GM23338 (cell line): Measurements from ENCODE around the gene GNB1L. TPM values are rescaled to one million over a fixed set of nuclear protein-coding genes. Genes with fewer than 3 reads are reported as not detected.

Experiments used
- ATAC-seq: fragments of 200-7000 bp; cut with Tn5 transposase; 3 replicates; pipeline ENCODE4 v1.9.1; 2020
- DNase-seq: peaks from one replicate; pipeline ENCODE4 v3.0.0-alpha.2; 2015; ENCODE audit warnings: low spot score
- H2AFZ ChIP-seq: fragments of 200-600 bp; sonication (generic); 2 replicates; pipeline ENCODE4 v1.8.0; 2016; ENCODE audit warnings: antibody characterized with exemption, mild to moderate bottlenecking, moderate library complexity
- H3F3A ChIP-seq: fragments of 200-600 bp; sonication (generic); replicated peaks from 2 replicates; pipeline ENCODE4 v1.8.0; 2017; ENCODE audit warnings: antibody characterized with exemption, mixed run types, low read depth
- H3K27ac ChIP-seq: fragments of 200-600 bp; sonication (generic); 2 replicates; pipeline ENCODE4 v1.6.1; 2016; ENCODE audit warnings: low read depth
- H3K27me3 ChIP-seq: fragments of 200-600 bp; sonication (generic); 2 replicates; pipeline ENCODE4 v1.8.0; 2016; ENCODE audit warnings: mild to moderate bottlenecking, mixed run types, moderate library complexity; ENCODE audit not compliant: insufficient read depth
- H3K36me3 ChIP-seq: fragments of 200-600 bp; sonication (generic); 2 replicates; pipeline ENCODE4 v1.8.0; 2016; ENCODE audit warnings: mild to moderate bottlenecking; ENCODE audit not compliant: insufficient read depth
- H3K4me1 ChIP-seq: fragments of 200-600 bp; sonication (generic); 2 replicates; pipeline ENCODE4 v1.8.0; 2016; ENCODE audit warnings: mild to moderate bottlenecking, moderate library complexity; ENCODE audit not compliant: insufficient read depth
- H3K4me2 ChIP-seq: fragments of 200-600 bp; sonication (generic); 2 replicates; pipeline ENCODE4 v1.7.1; 2017; ENCODE audit warnings: mixed run types
- H3K4me3 ChIP-seq: fragments of 200-600 bp; sonication (generic); 2 replicates; pipeline ENCODE4 v1.6.1; 2016; ENCODE audit warnings: mixed run types
- H3K79me2 ChIP-seq: fragments of 200-600 bp; sonication (generic); replicated peaks from 2 replicates; pipeline ENCODE4 v1.8.0; 2017; ENCODE audit warnings: mild to moderate bottlenecking; ENCODE audit not compliant: insufficient read depth
- H3K9me2 ChIP-seq: fragments of 200-600 bp; sonication (generic); 2 replicates; pipeline ENCODE4 v1.8.0; 2017; ENCODE audit not compliant: insufficient read depth
- H4K20me1 ChIP-seq: fragments of 200-600 bp; sonication (generic); replicated peaks from 2 replicates; pipeline ENCODE4 v1.8.0; 2017; ENCODE audit warnings: mild to moderate bottlenecking; ENCODE audit not compliant: insufficient read depth
- H3K27ac Mint-ChIP-seq: 2 replicates; pipeline ENCODE4 v1.8.0; 2020; ENCODE audit warnings: inconsistent platforms, mild to moderate bottlenecking, moderate library complexity, mixed read lengths
- H3K27me3 Mint-ChIP-seq: 3 replicates; pipeline ENCODE4 v1.8.0; 2022; ENCODE audit warnings: low read depth, mild to moderate bottlenecking, moderate library complexity, mixed read lengths, inconsistent platforms; ENCODE audit not compliant: insufficient read depth, poor library complexity
- H3K36me3 Mint-ChIP-seq: 3 replicates; pipeline ENCODE4 v1.8.0; 2021; ENCODE audit warnings: low read depth, mild to moderate bottlenecking, inconsistent platforms, moderate library complexity, mixed read lengths
- H3K4me1 Mint-ChIP-seq: 3 replicates; pipeline ENCODE4 v1.8.0; 2020; ENCODE audit warnings: mild to moderate bottlenecking, inconsistent platforms, mixed read lengths
- H3K4me3 Mint-ChIP-seq: 3 replicates; pipeline ENCODE4 v1.8.0; 2021; ENCODE audit warnings: moderate library complexity, mild to moderate bottlenecking, inconsistent platforms, mixed read lengths
- H3K9me3 Mint-ChIP-seq: 3 replicates; pipeline ENCODE4 v1.8.0; 2020; ENCODE audit warnings: moderate library complexity, mild to moderate bottlenecking, inconsistent platforms, mixed read lengths
- CREB1 ChIP-seq: fragments of 250-450 bp; sonication (Bioruptor Pico); IDR thresholded peaks from 2 replicates; pipeline ENCODE4 v1.5.0; 2020; ENCODE audit warnings: low read depth, mild to moderate bottlenecking, moderate library complexity
- NANOG ChIP-seq: IDR thresholded peaks from 2 replicates; pipeline ENCODE4 v1.6.1; 2016; ENCODE audit warnings: antibody characterized with exemption, borderline replicate concordance
- POLR2AphosphoS5 ChIP-seq: IDR thresholded peaks from 2 replicates; pipeline ENCODE4 v1.6.1; 2016; ENCODE audit warnings: antibody characterized with exemption, low read depth
- REST ChIP-seq: IDR thresholded peaks from one replicate; pipeline ENCODE4 v1.6.1; 2018; ENCODE audit warnings: antibody characterized with exemption; ENCODE audit not compliant: unreplicated experiment
- ZNF462 ChIP-seq: fragments of 250-450 bp; sonication (Bioruptor Pico); IDR thresholded peaks from 2 replicates; pipeline ENCODE4 v1.5.0; 2020; ENCODE audit warnings: mild to moderate bottlenecking, moderate library complexity
- polyA plus RNA-seq: library from polyadenylated mRNA; unstranded; fragments of >200 nt; fragmentation: Nextera tagmentation; extraction: Ambion mirVana; gene quantifications from 2 replicates; pipeline ENCODE4 v1.2.1, GENCODE V29; 2016
- total RNA-seq: library from RNA; depleted of rRNA; stranded (reverse); fragments of >200 nt; shearing (Covaris generic); gene quantifications from 2 replicates; pipeline ENCODE4 v1.2.3, GENCODE V29; 2014

GNB1L gene
- total and polyA plus RNA-seq, 2 experiments from 2014 or later = 15.2 to 27.8 TPM

DNA sequence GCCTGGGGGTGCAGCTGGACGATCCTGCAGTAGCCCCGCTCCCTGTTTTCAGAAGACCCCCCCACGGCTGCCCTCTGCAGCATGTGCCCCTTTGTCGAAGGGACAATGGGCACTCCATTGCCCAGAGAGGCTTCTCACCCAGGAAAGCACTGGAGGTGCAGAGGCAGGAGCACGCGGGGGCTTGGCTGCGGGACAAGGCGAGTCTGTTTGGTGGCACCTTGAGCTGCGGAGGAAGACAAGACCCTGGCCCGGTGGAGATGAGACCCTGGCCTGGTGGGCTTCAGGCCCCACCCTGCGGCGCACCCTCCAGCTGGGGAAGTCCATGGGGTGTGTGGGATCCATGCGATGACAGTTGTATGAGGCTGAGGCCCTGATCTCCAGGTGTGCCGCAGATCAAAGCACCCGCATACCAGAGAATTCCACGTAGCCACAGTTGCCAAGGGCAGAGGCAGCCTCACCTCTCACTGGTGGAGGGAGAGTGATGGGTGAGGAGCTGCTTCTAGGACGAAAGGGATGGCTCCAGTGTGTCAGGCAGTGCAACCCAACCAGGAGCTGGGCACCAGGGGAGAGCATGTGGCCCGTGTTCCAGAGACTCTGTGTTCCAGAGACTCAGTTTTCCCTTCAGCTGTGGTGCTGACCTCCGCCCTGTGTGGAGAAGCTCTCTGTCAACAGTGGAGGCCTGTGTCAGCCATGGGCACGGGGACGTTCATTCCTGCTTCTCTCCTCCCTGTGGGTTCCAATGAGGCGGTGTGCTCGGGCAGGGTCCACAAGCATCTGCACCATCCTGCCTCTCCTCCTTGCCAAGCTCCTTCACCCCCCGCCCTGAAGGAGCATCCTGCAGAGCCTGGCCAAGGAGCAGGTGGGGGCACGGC lies 84.1 kb downstream of the GNB1L start (continued):
- TF ChIP-seq NANOG = no peak
- no peak for TF ChIP-seq CREB1
- TF ChIP-seq ZNF462 = no peak
- TF ChIP-seq POLR2AphosphoS5 = no peak

DNA sequence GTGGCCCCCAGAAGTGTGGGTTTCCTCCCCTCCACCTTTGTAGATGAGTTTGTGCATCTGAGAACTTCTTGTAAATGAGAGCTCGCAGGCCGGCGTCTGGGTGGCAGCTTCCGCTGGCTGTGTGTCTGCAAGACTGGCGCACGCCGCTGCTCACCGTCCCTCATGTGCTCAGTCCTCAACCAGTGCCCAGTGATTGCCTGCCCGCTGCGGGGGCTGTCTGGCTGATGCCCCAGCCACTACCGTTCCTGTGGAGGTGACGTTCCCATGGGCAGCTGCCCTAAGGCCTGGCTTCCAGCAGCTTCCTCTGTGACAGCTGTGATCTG lies 85.3 kb downstream of the GNB1L start:
- H3K4me1 ChIP-seq = peaks cover 15% of the 10 kb centered on the region
- ATAC-seq (no peak), DNase-seq (no peak)
- H3K4me1 Mint-ChIP-seq = peaks cover 15% of the 10 kb centered on the region
- no peak overlapping the region for H2AFZ ChIP-seq
- peaks cover 3% of the 10 kb centered on the region; the same call in 1 of the 3 replicates for H3K9me3 Mint-ChIP-seq
- no peaks in the 10 kb centered on the region for H3K36me3 Mint-ChIP-seq
- H3K27me3 ChIP-seq = peaks cover 69% of the 10 kb centered on the region
- peaks cover 9% of the 10 kb centered on the region for H3F3A ChIP-seq
- H3K9me2 ChIP-seq = no peaks in the 10 kb centered on the region
- no peak overlapping the region for H3K4me3 Mint-ChIP-seq
- no peak overlapping the region for H3K27ac Mint-ChIP-seq
- H3K4me3 ChIP-seq = no peak overlapping the region
- no peaks in the 10 kb centered on the region for H3K36me3 ChIP-seq
- peaks cover 66% of the 10 kb centered on the region for H3K27me3 Mint-ChIP-seq
- H3K79me2 ChIP-seq = no peaks in the 10 kb centered on the region
- no peak overlapping the region for H3K4me2 ChIP-seq
- no peaks in the 10 kb centered on the region for H4K20me1 ChIP-seq
- H3K27ac ChIP-seq = no peak overlapping the region
- TF ChIP-seq REST = no peak
